ENCODE measurements around the gene TPPP2. TPM values are rescaled to one million over a fixed set of nuclear protein-coding genes. Genes with fewer than 3 reads are reported as not detected.

TPPP2 gene
- total and polyA plus RNA-seq, 2 experiments from 2014 or later, result not detected

GRCh38 chr14:21049271-21049673 lies 19.3 kb downstream of the TPPP2 start:
- Histone ChIP-seq H2AFZ (no peak overlapping the region), H3K9ac (no peak overlapping the region), H3K79me2 (ENCODE audit: insufficient read depth) (no peaks in the 10 kb centered on the region), H3K9me3 (ENCODE audit: low read depth) (no peaks in the 10 kb centered on the region), H3K4me2 (ENCODE audit: unreplicated experiment) (peak overlapping the region; percentile 49), H3K9me2 (ENCODE audit: insufficient read depth) (no peaks in the 10 kb centered on the region), H3F3A (ENCODE audit: insufficient read depth) (peaks cover 33% of the 10 kb centered on the region), H4K20me1 (ENCODE audit: insufficient read depth) (no peaks in the 10 kb centered on the region), H3K36me3 (ENCODE audit: low read depth) (no peaks in the 10 kb centered on the region), H3K4me1 (ENCODE audit: insufficient read depth) (peaks cover 33% of the 10 kb centered on the region), H3K4me3 (0 out of 2 replicates have a peak overlapping the region, but pooled peaks have one; percentile 28), H3K27me3 (replicated peaks; ENCODE audit: insufficient read depth) (no peaks in the 10 kb centered on the region), H3K27ac (peak overlapping the region; percentile 40)
- peak; percentile 86 for DNase-seq
- in situ Hi-C loops (cut with MboI), result no loop called here
- TF ChIP-seq EZH2phosphoT487 (IDR thresholded peaks at IDR 0.05; ENCODE audit: insufficient read depth, low read depth) (no peak), EZH2 (IDR thresholded peaks at IDR 0.05; ENCODE audit: insufficient read depth, poor library complexity, severe bottlenecking) (no peak)
- WGBS, 2 experiments (ENCODE audit: low coverage in 1 of 2, low lambda C conversion rate in 2 of 2, missing lambda C conversion rate in 2 of 2), result 35 to 43% methylated on average over 3 of the region's 3 CpGs

GRCh38 chr14:21050597-21050996 lies 20.6 kb downstream of the TPPP2 start:
- H3K9me2 ChIP-seq (ENCODE audit: insufficient read depth), result no peaks in the 10 kb centered on the region
- H3K27me3 ChIP-seq (replicated peaks; ENCODE audit: insufficient read depth), result no peaks in the 10 kb centered on the region
- 65 to 74% methylated on average over 3 of the region's 3 CpGs for WGBS, 2 experiments (ENCODE audit: low coverage in 1 of 2, low lambda C conversion rate in 2 of 2, missing lambda C conversion rate in 2 of 2)
- TF ChIP-seq EZH2phosphoT487 (IDR thresholded peaks at IDR 0.05; ENCODE audit: insufficient read depth, low read depth), result no peak
- TF ChIP-seq EZH2 (IDR thresholded peaks at IDR 0.05; ENCODE audit: insufficient read depth, poor library complexity, severe bottlenecking), result no peak
- no peaks in the 10 kb centered on the region for H4K20me1 ChIP-seq (ENCODE audit: insufficient read depth)
- H3K9ac ChIP-seq, result no peak overlapping the region
- H3K4me2 ChIP-seq (ENCODE audit: unreplicated experiment), result no peak overlapping the region
- H3F3A ChIP-seq (ENCODE audit: insufficient read depth), result peaks cover 33% of the 10 kb centered on the region
- no peaks in the 10 kb centered on the region for H3K9me3 ChIP-seq (ENCODE audit: low read depth)
- no peaks in the 10 kb centered on the region for H3K36me3 ChIP-seq (ENCODE audit: low read depth)
- H3K79me2 ChIP-seq (ENCODE audit: insufficient read depth), result no peaks in the 10 kb centered on the region
- in situ Hi-C loops (cut with MboI), result no loop called here
- H3K4me1 ChIP-seq (ENCODE audit: insufficient read depth), result peaks cover 33% of the 10 kb centered on the region
- H3K27ac ChIP-seq, result no peak overlapping the region
- H3K4me3 ChIP-seq, result no peak overlapping the region
- no peak for DNase-seq
- no peak overlapping the region for H2AFZ ChIP-seq

- no peaks in the 10 kb centered on the region for H4K20me1 ChIP-seq (ENCODE audit: insufficient read depth)
- no peak for DNase-seq
- peaks cover 19% of the 10 kb centered on the region for H3F3A ChIP-seq (ENCODE audit: insufficient read depth)
- no peaks in the 10 kb centered on the region for H3K79me2 ChIP-seq (ENCODE audit: insufficient read depth)
- in situ Hi-C loops (cut with MboI), result no loop called here
- no peak overlapping the region for H3K4me2 ChIP-seq (ENCODE audit: unreplicated experiment)
- H3K4me3 ChIP-seq, result no peak overlapping the region
- H3K9me2 ChIP-seq (ENCODE audit: insufficient read depth), result no peaks in the 10 kb centered on the region
- no peak overlapping the region for H2AFZ ChIP-seq
- peaks cover 27% of the 10 kb centered on the region for H3K4me1 ChIP-seq (ENCODE audit: insufficient read depth)
- no peaks in the 10 kb centered on the region for H3K27me3 ChIP-seq (replicated peaks; ENCODE audit: insufficient read depth)
- WGBS, 2 experiments (ENCODE audit: low coverage in 1 of 2, low lambda C conversion rate in 2 of 2, missing lambda C conversion rate in 2 of 2), result 85 to 90% methylated on average over 20 of the region's 20 CpGs
- H3K9me3 ChIP-seq (ENCODE audit: low read depth), result no peaks in the 10 kb centered on the region
- H3K9ac ChIP-seq, result no peak overlapping the region
- no peaks in the 10 kb centered on the region for H3K36me3 ChIP-seq (ENCODE audit: low read depth)
- no peak for TF ChIP-seq EZH2phosphoT487 (IDR thresholded peaks at IDR 0.05; ENCODE audit: insufficient read depth, low read depth)
- TF ChIP-seq EZH2 (IDR thresholded peaks at IDR 0.05; ENCODE audit: insufficient read depth, poor library complexity, severe bottlenecking), result no peak
- H3K27ac ChIP-seq, result no peak overlapping the region
These were observed 23.4 kb downstream of the TPPP2 start for GRCh38 chr14:21053184-21054122.

- no peak overlapping the region for H3K4me2 ChIP-seq (ENCODE audit: unreplicated experiment)
These were observed 24.2 kb downstream of the TPPP2 start for GRCh38 chr14:21054123-21054767.

More at GRCh38 chr14:21054123-21054767, 24.2 kb downstream of the TPPP2 start:
- H3K9me2 ChIP-seq (ENCODE audit: insufficient read depth), result no peaks in the 10 kb centered on the region
- peaks cover 11% of the 10 kb centered on the region for H3F3A ChIP-seq (ENCODE audit: insufficient read depth)
- no peak overlapping the region for H3K9ac ChIP-seq
- no peak overlapping the region for H3K27ac ChIP-seq
- no peaks in the 10 kb centered on the region for H3K36me3 ChIP-seq (ENCODE audit: low read depth)
- no peaks in the 10 kb centered on the region for H3K27me3 ChIP-seq (replicated peaks; ENCODE audit: insufficient read depth)
- no peaks in the 10 kb centered on the region for H3K79me2 ChIP-seq (ENCODE audit: insufficient read depth)
- in situ Hi-C loops (cut with MboI), result no loop called here
- DNase-seq, result no peak
- H3K4me3 ChIP-seq, result no peak overlapping the region
- peaks cover 19% of the 10 kb centered on the region for H3K4me1 ChIP-seq (ENCODE audit: insufficient read depth)
- no peaks in the 10 kb centered on the region for H4K20me1 ChIP-seq (ENCODE audit: insufficient read depth)
- H3K9me3 ChIP-seq (ENCODE audit: low read depth), result no peaks in the 10 kb centered on the region
- 65 to 72% methylated on average over 3 of the region's 3 CpGs for WGBS, 2 experiments (ENCODE audit: low coverage in 1 of 2, low lambda C conversion rate in 2 of 2, missing lambda C conversion rate in 2 of 2)
- TF ChIP-seq EZH2 (IDR thresholded peaks at IDR 0.05; ENCODE audit: insufficient read depth, poor library complexity, severe bottlenecking), result no peak
- TF ChIP-seq EZH2phosphoT487 (IDR thresholded peaks at IDR 0.05; ENCODE audit: insufficient read depth, low read depth), result no peak
- no peak overlapping the region for H2AFZ ChIP-seq

Data from GM23248 (cell line).